Mucosa of stomach (tissue), 1 donor: ENCODE results near the gene CNTNAP3B.
"Not testable (repeated sequence)": the region's sequence is repeated elsewhere in the genome, so short reads cannot be mapped to it uniquely, and the experiment has no call there.

ENCODE experiments used
- H3K27me3 ChIP-seq: one replicate; pipeline ENCODE4 v1.7.0; 2013; ENCODE audit warnings: mild to moderate bottlenecking, low read length; ENCODE audit not compliant: control insufficient read depth, insufficient read depth
- H3K36me3 ChIP-seq: one replicate; pipeline ENCODE4 v1.7.0; 2013; ENCODE audit warnings: low read length; ENCODE audit not compliant: control insufficient read depth, insufficient read depth
- H3K4me1 ChIP-seq: one replicate; pipeline ENCODE4 v1.7.0; 2013; ENCODE audit warnings: mild to moderate bottlenecking, low read length; ENCODE audit not compliant: control insufficient read depth, insufficient read depth
- H3K4me3 ChIP-seq: one replicate; pipeline ENCODE4 v1.7.0; 2013; ENCODE audit warnings: low read length
- H3K9ac ChIP-seq: one replicate; pipeline ENCODE4 v1.7.0; 2013; ENCODE audit warnings: mild to moderate bottlenecking, low read length, moderate library complexity
- H3K9me3 ChIP-seq: one replicate; pipeline ENCODE4 v1.7.0; 2013; ENCODE audit warnings: mild to moderate bottlenecking, low read length, moderate library complexity; ENCODE audit not compliant: control insufficient read depth
- donor health status: Pancreatic carcinoma.

The CNTNAP3B gene

DNA sequence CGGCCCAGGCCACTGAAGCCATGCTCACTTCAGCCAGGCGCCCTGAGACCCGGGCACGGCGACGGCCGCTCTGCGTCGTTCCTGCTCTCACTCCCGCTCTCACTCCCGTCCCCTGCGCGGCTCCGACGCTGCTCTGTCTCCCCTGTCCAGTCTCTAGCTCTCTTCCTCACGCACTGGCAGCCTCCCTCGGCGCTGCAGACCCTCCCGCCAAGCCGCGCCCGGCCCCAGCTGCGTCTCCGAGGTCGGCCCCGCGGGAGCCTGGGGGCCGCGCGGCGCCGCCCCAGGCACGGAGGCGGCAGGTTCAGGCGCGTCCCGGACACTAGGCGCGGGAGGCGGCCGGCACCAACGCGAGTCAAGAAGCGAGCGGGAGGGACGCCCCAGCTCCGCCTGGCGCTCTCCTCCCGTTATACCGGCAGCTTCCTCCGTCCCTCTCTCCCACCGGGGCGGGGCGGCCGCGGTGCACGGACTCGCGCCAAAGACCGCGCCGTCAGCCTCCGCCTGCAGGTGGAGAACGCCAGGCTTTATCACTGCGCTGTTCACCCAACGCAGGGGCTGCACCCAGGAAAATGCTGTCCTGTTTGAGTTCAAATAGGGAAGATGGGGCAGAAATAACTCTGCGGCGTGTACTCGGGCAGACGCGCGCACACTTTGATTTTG lies at the start of gene CNTNAP3B:
Gene CNTNAP3B, minus strand, starts transcription at position 354 of the 657 bp plus-strand sequence. Its CDS starts 332 bp downstream, at position 22.
- H3K9ac ChIP-seq, H3K4me1 ChIP-seq, H3K36me3 ChIP-seq, H3K27me3 ChIP-seq, H3K4me3 ChIP-seq, H3K9me3 ChIP-seq: not testable (repeated sequence)

GRCh38 chr9:42160299-42160698 lies 31.1 kb upstream of the CNTNAP3B start:
- H3K36me3 ChIP-seq, H3K27me3 ChIP-seq, H3K4me3 ChIP-seq, H3K9ac ChIP-seq, H3K9me3 ChIP-seq, H3K4me1 ChIP-seq: not testable (repeated sequence)

DNA sequence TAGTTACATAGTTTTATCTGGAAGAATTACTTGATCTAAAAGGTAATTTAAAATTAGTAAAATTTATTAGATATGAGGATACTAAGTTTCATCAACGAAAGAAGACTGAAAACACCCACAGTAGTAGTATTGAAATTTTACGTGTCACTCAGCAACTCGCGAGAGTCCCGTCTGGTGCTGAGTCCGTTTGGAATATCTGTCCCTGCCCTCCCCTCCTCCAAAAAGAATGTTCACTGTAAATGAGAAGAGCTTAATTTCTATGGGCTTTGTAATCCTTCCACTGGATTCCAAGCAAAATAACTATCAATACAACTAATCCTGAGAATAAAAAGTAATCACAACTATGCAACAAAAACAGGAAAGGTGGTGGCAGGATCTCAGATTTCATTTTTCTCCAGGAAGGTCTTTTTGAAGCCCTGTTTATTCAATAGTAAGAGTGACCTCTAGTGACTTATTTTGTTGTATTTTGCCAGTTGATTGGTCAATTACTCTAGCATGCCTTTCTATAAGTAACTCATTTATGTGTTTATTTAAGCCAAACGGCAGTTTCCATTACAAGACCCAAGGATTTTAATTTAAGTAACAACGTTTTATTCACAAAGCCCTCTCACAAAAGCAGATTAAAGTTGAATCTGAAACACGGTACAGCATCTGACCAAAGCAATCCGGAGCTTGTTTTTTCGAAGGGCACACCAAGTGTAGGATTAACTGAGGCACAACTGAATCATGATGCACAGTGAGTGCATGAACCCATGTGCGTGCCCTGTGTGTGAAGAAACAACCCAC lies 2.0 kb downstream of the CNTNAP3B start:
- H3K27me3 ChIP-seq, H3K36me3 ChIP-seq, H3K9me3 ChIP-seq, H3K9ac ChIP-seq, H3K4me3 ChIP-seq, H3K4me1 ChIP-seq: not testable (repeated sequence)

DNA sequence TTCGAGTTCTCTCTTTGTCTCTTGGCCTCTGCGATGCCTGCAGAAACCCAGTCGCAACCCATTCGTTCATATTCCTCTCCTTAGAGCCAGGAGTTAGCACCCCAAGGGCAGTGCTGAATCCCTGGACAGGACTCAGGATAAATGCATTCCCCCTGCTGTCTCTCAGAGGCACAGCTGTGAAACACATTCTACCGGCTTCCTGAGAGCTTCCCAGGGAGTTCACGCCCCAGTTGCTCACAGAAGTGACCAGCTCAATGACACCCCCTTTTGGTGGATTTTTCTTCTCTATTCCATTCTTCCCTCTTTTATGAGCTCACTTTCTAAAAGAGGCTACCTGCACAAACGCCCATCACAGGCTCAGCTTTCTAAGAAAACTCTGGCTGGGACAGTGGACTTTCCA lies 8.2 kb downstream of the CNTNAP3B start:
- not testable (repeated sequence) for H3K9ac ChIP-seq, H3K4me1 ChIP-seq, H3K4me3 ChIP-seq, H3K27me3 ChIP-seq, H3K36me3 ChIP-seq, H3K9me3 ChIP-seq

DNA sequence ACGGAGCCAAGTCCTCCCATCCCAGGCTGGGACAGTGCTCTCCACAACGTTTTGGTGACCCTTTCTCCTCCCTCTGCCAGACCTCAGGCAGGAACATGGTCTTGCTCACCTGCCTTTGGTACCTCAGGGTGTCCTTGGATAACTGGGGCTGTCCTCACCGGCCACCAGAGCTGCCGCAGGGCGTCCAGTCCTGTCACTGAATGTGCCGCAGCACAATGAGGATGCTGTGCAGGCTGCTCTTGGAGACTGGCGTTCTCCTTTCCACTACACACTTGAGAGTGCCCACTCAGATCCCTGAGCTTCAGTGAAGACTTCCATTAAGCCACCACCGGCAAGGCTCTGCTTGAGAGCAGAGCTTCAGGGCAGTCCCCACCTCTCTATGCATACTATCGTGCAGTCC lies 33.3 kb downstream of the CNTNAP3B start:
- H3K4me1 ChIP-seq, H3K9me3 ChIP-seq, H3K9ac ChIP-seq, H3K4me3 ChIP-seq, H3K36me3 ChIP-seq, H3K27me3 ChIP-seq: not testable (repeated sequence)

DNA sequence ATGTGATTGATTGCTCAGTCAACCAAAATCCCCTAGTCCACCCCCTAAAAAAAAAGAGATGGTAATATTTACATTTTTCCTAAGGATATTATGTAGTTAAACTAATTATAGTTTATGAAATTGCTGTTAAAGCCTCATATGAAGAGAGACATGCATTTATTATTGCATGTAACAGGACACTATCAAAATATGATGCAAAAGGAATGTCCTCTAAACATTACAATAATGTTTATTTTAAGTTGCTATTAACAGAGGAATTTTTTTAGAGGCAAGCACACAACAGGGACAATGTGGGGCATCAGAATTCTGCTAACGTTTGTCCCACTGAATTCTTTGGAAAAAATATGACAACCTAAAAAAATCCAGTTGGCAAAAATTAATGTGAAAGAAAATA lies 44.7 kb downstream of the CNTNAP3B start:
- not testable (repeated sequence) for H3K4me3 ChIP-seq, H3K9me3 ChIP-seq, H3K36me3 ChIP-seq, H3K27me3 ChIP-seq, H3K4me1 ChIP-seq, H3K9ac ChIP-seq

DNA sequence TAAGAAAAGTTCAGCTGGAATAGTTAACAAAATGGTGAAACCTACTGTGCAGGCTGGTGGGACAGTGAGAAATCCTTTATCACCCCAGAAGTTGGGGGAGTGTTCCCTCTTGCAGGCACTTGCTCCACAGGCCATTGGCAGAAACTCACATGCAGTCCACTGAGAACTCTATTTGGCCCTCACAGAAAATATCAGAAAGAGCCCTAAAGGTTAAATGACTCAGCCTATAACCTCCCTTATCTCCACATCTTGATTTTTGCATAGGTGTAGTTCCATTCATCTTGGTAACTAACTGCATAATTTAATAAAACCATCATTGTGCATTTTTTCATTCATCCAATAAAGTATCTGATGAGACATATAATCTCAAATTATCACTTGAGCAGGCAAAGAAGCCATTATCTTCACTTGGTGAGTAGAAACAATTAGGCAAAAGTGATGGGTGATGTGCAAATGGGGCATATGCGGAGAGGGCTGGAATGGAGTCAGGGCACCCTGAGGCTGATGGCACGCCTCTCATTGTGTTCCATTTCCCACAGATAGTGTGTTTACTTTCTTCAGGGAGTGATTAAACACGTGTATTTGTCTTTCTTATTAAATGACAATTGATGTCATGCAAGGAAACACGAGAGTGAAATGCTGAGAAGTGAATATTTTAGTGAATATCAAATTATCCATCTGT lies 45.2 kb downstream of the CNTNAP3B start:
- not testable (repeated sequence) for H3K9me3 ChIP-seq, H3K4me3 ChIP-seq, H3K4me1 ChIP-seq, H3K36me3 ChIP-seq, H3K27me3 ChIP-seq, H3K9ac ChIP-seq

DNA sequence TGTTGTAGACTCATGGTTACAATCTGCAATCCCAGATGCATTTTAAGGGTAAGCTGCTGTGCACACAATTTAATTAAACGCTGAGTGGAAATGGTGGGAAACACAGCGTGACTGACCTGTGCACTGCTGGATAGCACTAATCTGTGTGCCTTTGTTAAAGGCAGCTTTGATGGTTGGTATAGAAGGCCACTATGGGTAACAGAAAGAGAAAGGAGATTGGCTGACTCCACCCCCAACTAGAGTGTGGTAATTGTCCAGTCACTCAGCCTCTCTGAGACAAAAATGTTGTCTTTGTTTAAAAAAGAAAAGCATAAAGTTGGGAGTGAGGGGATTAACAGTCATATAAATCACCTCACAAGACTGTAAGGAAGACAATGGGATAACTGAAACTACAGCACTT lies 48.9 kb downstream of the CNTNAP3B start:
- H3K4me1 ChIP-seq, H3K9ac ChIP-seq, H3K36me3 ChIP-seq, H3K9me3 ChIP-seq, H3K4me3 ChIP-seq, H3K27me3 ChIP-seq: not testable (repeated sequence)

- H3K36me3 ChIP-seq, H3K4me1 ChIP-seq, H3K9ac ChIP-seq, H3K27me3 ChIP-seq, H3K4me3 ChIP-seq, H3K9me3 ChIP-seq: not testable (repeated sequence)
Measured at GRCh38 chr9:42074868-42075267, 54.4 kb downstream of the CNTNAP3B start.

DNA sequence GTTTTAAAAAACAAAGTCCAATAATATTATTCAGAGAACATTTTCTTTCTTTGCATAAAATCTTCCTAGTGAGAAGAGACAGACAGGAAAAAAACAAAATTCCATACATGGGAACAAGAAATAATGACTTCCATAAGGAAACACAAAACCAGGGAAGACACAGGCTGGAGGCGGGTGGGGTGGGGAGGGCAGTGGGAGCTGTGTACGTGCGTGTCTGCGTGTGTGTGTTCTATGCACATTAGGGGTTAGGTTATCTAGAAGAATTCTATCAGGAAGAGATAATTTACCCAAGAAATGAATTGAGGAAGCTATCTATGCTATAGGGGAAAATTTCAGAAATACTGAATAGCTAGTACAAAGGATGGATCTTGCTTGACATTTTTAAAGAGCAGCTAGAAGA lies 58.2 kb downstream of the CNTNAP3B start:
- not testable (repeated sequence) for H3K9ac ChIP-seq, H3K4me3 ChIP-seq, H3K4me1 ChIP-seq, H3K36me3 ChIP-seq, H3K9me3 ChIP-seq, H3K27me3 ChIP-seq

- not testable (repeated sequence) for H3K4me3 ChIP-seq, H3K9me3 ChIP-seq, H3K27me3 ChIP-seq, H3K9ac ChIP-seq, H3K36me3 ChIP-seq, H3K4me1 ChIP-seq
Measured at GRCh38 chr9:42070035-42070799, 59.0 kb downstream of the CNTNAP3B start.

DNA sequence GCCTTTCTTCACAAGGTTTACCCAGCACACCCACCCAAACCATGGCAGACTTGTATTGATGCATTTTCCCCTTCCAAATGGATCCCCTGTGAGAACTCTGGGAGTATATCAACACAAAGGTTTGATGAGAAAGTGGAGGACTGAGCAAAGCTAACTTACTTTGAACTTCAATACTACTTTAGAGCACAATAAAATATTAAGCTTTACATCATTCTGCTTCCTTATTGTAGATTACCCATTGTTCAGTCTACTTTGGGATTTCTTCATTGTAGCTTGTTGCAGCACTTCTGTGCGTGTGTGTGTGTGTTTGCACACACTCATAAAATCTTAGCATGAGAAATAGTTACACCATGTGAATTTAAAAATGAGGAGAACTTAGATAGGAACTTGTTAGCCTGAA lies 75.4 kb downstream of the CNTNAP3B start:
- not testable (repeated sequence) for H3K4me3 ChIP-seq, H3K9ac ChIP-seq, H3K36me3 ChIP-seq, H3K27me3 ChIP-seq, H3K9me3 ChIP-seq, H3K4me1 ChIP-seq
